GM18517 (cell line): ENCODE measurements around the gene KCNMB1.
"Not testable (repeated sequence)": the region's sequence is repeated elsewhere in the genome, so short reads cannot be mapped to it uniquely, and the experiment has no call there.

Experiments
- ATAC-seq: cut with Tn5 transposase; IDR thresholded peaks from one replicate; pipeline ENCODE4 v1.9.1; 2021; ENCODE audit warnings: mild to moderate bottlenecking, moderate library complexity; ENCODE audit not compliant: unreplicated experiment

KCNMB1 gene

DNA sequence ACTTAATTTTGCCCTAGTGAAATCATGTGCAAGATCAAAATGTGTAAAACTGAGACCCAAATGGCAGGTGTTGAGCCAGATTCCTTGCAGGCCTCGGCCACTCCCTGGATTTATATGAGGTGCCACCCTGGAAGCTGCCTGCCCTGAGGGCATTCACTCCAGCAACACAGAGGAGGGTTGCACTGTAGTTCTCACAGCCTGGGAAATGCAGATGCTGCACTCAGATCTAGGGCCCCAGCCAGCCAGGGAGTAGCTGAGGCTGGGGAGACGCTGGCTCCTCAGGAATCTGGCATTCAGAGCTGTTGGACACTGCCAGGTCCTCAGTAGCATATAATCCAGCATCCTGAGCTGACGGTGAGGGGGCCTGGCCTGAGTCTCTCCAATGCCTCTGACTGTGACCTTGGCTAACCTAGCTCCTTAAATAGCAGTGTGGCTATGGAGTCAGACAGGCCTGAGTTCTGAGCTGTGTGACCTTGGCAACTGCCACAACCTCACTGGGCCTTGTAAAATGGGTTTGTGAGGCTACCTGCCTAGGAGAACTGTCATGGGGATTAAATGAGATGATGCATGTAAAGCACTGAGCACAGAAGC is 8.7 kb downstream of the KCNMB1 start:
- ATAC-seq = no peak

DNA sequence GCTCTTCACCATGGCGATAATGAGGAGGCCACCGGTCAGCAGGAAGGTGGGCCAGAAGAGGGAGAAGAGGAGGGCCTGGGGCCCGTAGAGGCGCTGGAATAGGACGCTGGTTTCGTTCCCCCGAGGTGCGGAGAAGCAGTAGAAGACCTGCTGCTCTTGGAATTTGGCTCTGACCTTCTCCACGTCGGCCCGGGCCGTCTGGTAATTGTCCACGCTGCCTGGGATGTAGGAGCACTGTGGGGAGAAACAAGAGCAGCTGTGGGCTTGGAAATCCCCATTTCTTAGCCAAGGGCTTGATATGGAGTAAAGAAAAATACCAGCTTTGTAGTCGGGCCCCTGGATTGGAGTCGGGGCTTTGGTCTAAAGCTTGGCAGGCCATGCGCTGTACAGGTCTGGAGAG is 10.4 kb downstream of the KCNMB1 start:
- ATAC-seq = no peak

DNA sequence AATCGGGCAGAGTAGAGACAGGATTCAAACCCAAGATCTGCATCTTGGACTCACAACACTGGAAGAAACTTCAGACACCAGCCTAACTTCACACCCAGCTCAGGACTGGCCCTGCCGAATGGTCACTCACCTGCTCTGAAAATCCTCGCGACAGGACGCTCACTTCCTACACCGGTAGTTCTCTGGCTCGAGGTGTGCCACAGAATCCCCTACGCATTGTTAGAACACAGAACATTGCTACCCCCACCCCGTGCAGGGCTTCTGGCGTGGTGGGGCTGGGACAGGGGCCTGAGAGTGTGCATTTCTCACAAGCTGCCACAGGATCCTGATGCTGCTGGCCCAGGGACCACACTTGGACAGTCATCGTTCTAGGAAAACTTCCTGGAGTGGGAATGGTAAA is 12.1 kb downstream of the KCNMB1 start:
- ATAC-seq = no peak

DNA sequence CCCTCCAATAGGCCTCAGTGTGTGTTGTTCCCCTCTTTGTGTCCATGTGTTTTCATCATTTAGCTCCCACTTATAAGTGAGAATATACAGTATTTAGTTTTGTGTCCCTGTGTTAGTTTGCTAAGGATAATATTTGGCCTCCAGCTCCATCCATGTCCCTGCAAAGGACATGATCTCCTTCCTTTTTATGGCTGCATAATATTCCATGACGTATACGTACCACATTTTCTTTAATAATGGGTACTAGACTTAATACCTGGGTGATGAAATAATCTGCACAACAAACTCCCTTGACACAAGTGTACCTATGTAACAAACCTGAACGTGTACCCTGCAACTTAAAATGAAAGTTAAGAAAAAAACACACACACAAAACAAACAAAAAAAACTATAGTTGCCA is 12.6 kb downstream of the KCNMB1 start:
- ATAC-seq = not testable (repeated sequence)

DNA sequence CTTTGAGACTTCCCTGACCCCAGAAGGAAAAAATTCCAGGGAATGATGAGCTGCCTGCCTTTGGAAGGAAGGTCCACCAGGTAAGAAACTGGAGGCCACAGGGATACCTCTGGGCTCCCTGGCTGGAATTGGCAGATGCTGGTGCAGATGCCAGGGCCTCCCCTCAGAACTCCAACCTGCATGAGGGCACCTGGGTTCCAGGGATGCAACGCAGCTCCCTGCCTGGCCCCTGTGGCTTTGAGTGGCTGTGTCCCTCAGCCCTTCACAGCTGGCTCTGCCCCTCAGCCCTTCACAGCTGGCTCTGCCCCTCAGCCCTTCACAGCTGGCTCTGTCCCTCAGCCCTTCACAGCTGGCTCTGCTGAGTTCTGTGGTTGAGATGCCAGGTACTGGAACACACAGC is 13.9 kb downstream of the KCNMB1 start:
- no peak for ATAC-seq

DNA sequence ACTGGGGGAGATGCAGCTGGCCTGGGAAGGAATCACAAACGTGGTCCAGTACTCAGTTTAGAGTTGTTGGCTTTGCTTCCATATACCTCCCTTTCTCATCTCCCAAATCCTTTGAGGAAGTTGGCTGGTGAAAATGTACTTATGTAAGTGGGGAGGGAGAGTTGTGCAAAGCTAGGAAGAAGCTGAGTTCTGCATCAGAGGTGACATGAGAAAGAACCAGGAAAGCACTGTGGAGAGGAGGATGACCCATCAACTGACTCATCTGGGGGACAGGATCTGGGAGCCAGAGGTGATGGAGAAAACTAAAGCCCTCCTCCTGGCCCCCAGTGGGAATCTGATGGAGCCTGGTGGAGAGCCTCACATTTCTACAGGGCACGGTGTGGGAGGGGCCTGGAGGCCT is 16.2 kb downstream of the KCNMB1 start:
- ATAC-seq = no peak

DNA sequence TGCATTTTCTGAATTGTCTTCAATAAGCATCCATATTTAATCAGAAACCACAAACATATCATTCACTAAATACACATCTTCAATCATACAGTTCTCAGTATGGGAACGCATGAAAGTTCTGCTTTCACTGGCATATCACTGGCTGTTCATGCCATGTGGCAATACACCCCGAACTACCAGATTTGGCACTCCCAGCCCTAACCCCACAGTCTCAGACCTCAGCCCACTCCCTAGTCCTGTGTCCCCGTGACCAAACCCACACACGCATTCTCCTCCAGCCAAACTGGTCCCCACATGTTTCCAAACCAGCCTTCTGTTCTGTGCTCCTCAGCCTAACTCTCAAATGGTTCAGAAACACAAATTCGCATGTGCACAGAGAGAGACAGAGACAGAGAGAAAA is 20.6 kb downstream of the KCNMB1 start:
- no peak for ATAC-seq

DNA sequence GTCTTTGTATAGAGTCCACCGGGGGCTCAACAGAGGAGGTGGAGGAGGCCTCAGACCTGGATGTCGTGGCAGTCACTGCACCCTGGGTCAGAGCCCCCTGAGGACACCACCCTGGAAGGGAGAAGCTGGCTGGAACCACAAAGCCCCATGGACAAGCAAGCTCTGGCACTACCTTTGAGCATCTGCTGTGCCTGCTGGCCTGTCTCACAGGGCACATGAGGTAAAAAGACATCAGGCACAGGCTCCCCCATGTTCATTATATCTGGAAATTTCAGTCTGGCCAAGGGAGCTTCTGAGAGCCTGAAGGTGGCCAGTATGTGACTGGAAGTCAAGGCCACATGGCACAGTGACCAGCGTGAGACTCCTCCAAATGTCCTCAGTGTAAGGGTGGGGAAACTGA is 22.9 kb downstream of the KCNMB1 start:
- no peak for ATAC-seq

DNA sequence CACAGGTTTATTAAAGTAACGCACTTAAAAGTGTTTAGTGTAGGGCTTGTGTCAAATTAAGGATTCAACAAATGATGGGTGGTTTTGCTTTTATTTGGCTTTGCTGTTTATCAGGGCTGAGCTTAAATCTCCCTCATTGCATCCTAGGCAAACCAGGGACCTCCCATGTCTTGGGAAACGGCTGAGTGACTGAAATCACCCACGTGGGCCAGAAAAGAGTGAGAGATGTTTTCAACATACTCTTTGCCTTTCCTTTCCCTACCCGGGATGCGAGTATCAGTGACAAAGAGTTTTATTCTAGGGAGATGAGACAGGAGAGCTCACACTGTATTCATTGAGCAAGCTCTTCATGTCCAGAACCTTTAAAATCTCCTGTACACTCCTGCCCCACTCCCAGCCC is 23.3 kb downstream of the KCNMB1 start:
- no peak for ATAC-seq

DNA sequence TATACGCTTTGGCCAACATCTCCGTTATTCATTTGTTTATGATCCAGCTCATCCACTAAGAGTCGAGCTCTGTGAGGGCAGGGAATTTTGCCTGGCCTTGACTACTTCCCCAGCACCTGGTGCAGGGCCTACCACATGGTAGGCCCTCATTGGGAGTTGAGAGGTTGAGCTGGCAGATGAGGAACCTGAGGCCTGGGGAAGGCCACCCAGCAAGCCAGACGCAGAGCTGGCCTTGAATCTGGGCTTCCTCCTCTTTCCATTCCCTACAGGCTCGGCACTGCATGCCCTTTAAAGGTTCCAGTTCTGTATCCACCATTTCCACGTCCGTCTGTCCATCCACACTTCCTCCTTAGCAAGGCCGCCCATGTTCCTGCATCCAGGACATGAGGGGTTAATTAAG is 24.2 kb downstream of the KCNMB1 start:
- ATAC-seq = no peak

DNA sequence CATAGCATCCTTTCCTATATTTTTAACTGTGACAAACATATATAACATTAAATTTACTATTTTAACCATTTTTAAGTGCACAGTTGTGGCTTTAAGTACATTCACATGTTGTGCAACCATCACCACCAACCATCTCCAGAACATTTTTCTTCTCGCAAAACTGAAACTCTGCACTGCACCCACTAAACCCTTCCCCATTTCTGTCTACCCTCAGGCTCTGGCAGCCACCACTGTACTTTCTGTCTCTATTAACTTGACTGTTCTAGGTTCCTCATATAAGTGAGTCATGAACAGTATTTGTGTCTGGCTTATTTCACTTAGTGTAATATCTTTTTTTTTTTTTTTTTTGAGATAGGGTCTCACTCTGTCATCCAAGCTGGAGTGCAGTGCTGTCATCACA is 25.5 kb downstream of the KCNMB1 start:
- ATAC-seq = no peak

DNA sequence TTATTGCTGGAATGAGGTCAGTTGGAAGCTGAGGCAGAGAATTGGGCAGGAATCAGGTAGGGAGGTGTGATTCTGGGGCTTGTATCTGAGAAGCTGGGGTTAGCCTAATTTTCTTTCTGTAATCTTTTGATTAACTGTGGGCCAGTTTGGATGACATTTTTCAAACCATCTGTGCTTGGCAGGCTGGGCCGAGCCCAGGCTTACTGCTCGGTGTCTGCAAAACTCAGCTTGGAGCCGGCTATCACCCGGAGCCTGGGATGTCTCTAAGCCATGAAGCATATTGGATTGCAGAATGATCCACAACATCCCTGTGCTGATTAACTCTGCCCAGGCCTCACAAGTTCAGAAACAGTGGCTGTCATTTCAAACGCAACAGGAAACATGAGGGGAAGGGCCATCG is 26.5 kb downstream of the KCNMB1 start:
- ATAC-seq = no peak

DNA sequence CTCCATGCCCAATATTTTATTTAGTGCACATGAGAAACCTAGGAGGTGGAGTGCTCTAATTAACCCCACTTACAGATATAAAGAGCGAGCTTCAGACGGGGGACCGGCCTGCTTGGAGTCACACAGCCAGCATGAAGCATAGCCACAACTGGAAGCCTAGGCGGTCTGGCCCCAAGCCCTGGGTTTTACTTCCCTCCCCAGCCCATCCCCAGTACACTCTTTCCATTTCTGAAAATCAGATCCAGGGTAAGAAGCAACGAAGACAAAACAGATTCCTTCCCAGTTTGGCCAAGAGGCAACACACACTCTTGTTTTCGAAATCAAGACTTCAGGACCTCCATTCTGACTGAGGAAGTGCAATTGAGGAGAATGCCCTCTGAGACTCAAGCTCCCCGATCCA is 27.1 kb downstream of the KCNMB1 start:
- ATAC-seq = no peak

DNA sequence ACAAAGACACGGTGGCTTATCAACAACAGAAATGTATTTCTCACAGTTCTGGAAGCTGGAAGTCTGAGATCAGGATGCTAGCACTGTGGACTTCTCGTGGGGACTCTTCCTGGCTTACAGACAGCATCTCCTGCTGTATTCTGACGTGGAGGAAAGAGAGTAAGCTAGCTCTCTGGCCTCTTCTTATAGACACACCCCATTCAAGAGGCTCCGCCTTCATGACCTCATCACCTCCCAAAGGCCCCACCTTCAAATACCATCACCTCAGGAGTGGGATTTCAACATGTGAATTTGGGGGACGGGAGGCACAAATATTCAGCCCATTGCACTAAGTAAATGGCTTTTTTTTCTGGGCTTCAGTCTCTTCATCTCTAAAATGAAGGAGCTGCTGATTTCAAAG is 27.6 kb downstream of the KCNMB1 start:
- ATAC-seq = no peak

DNA sequence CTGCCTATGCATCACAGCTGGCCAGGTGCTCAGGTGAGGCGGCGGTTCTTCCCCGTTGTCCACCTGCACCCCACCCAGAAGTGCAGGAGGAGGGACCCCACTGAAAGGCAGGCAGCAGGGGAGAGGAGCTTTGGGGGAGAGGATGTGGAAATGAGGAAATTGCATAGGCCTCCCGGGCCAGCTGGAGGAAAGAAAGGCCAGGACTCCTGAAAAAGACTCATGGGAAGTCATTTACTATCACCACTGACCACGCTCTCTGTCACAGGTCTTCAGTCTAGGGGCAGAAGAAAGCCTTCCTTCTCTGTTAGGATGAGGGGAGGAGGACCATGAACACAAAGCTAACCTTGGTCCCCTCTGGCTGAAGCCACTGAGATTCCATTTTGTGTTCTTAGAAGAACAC is 28.1 kb downstream of the KCNMB1 start:
- ATAC-seq = no peak

DNA sequence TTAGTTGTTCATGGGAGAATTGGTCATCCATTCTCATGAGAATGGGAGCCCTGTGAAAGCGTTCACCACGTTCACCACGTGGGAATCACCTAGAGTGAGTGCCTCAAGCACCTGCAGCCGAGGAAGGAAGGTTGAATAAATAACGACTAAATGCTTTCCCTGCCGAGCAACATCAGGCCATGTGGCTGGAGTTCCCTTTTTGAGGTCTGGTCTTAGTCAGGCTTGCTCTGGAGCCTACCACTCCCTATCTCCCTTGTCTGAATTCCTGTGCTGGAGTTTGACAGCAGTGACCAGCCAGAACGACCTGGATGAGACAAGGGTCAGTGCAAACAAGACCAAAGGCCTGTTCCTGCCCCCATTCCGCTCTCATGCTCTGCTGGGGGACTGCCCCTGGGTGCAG is 28.5 kb downstream of the KCNMB1 start:
- ATAC-seq = no peak

DNA sequence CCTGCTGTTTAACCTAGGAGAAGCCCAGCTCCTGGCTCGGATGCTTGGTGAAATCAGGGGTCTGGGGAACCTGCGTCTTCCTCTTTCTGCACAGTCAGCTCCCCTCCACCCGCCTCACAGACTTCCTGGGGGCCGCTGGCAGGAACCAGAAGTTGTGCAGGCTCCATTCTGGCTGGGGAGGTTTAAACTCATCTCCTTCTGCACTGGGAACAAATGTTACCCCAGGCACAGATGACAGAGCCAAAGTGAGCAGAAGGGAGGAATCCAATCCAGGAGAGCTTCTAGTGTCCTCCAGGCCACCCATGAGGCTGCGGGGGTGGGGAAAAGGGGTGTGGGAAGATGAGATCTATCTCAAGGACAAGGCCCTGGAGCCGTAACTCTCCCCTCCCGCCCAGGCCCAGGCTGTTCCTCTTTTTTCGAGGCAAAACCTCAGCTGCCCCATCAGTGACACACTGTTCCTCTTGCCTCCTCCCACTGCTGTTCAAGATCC is 31.2 kb downstream of the KCNMB1 start:
- no peak for ATAC-seq

DNA sequence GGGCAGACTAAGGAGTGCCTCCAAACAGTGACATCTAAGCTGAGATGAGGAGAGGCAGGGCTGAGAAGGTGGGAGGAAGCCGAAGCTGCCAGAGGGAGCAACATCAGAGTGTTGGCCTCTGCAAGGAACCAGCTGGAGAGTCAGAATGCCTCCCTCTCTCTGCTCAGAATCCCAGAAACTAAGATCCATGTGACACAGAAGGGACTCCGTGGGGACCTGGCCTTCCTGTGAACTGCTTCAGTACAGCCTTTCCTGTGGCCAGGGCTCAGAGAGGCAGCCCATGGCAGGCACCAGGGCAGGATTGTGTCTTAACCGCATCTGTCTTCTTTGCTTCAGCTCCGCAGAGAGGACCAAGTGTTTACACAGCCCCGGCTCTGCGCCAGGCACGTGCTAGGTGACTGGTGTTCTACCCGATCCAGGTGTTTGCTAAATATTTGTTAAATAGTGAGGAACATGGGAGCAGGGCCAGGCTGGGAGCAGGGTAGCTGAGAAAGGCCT is 33.5 kb downstream of the KCNMB1 start:
- no peak for ATAC-seq

DNA sequence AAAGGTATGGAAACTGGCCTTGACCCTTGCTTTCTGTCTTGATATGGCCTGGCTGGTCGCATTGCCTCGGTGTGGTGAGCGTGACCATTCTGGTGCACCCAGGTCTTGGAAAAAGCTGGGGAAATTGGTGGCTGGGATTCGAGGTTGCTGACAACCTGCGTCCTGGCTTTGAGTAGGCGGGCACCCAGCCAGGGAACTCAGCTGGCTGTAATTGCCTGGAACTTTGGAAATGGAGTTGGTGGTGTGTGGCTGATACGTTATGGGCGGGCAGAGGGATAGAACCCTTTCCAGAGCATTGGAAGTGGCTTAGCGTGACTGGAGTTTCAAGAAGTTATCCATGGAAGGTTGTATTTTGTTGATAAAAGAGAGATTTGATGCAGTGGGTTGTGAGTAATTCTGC is 35.2 kb downstream of the KCNMB1 start:
- ATAC-seq = no peak

DNA sequence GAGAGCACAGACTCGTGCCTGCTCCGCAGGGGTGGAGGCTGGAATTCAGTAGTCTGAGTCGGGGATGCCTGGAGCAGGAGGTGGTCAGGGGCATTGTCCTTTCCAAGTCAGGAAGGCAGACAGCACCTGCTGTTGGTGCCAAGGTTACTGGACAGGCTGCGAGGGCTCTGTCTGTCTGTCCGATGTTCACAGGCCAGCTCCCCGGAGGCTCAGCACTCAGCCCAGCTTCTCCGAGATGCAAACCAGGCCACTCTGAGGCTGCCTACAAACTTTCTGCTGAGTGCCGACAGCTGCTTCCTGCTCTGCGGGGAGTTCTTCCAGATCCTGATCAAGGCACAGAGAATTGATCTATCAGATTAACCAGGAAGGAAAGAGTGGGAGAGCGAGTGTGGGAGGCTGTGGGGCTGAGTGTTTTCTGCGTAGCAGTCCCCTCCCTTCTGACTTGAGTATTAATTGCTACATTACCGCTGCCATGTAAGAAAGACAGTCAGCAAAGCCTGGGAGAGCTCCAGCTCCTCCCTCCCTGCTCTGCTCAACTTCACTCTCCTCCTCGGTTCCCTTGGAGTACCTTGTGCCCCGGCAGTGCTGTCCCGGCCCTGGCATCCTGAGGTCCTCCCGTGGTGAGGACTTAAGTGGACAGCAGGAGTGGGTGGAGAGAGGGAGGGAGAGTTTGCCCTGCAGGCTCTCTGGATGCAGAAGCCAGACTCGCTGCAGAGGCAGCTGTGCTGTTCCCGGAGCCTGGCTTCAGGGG is 36.0 kb downstream of the KCNMB1 start:
- ATAC-seq = no peak

DNA sequence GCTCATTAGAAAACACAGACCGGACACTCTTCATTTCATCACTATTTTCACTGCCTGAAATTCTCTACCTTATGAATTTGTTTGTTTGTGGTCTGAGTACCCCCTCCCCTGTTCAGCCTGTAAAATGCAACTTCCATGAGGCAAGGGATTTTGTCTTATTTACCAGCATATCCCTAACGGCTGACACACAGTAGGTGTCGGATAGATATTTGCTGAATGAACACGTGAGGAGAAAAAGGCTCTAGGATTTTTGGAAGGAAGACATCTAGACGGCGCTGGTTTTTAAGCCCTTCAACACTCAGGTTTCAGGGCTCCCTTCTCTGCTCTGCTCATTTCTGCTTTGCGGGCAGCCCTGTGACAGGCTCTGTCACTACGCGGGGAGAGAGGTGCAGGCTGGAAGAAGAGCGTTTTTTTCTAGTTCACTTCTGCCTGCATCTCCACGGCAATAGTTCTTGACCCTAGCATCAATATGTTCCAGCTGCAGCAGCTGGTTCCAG is 41.0 kb downstream of the KCNMB1 start:
- no peak for ATAC-seq

DNA sequence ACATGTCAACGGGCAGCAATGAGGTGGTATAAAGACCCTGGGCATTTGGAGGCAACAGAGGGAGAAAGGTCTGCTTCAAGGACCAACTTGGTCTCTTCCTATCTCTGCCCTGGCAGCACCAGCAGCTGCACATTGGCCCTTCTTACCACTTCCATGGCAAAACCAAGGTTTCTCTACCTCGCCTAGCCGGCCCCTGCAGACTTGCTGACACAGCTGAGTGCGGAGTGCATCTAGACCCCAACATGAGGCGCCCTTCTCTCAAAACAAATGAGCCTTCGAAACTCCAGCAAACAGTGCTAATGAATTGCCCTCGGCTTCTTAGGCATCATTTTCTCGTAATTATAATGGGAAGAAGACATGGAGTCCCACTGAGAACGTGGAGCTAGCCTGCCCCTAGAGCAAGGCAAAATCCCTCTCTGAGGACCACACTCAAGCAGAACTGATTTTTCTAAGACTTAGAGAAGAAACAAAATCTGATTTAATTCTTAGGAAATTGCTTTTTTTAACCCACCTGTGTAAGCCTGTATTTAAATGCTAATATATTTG is 42.1 kb downstream of the KCNMB1 start:
- ATAC-seq = no peak
